CD8-positive, alpha-beta memory T cell (primary cell): ENCODE measurements around the gene FKRP. TPM values are rescaled to one million over a fixed set of nuclear protein-coding genes. Genes with fewer than 3 reads are reported as not detected.
A peak's percentile ranks its signal among the peaks of the same experiment; 100 is the strongest.
"Not testable (repeated sequence)": the region's sequence is repeated elsewhere in the genome, so short reads cannot be mapped to it uniquely, and the experiment has no call there.

Experiments used
- CTCF ChIA-PET: fragments of 350-600 bp; sonication (Branson Sonifier 250); formaldehyde crosslinking; loops from one replicate; lab custom pipeline; 2021; ENCODE audit warnings: antibody characterized with exemption; lab: Charles Lee
- POLR2A ChIA-PET: fragments of 350-600 bp; sonication (Branson Sonifier 250); formaldehyde crosslinking; loops from one replicate; lab custom pipeline; 2021; ENCODE audit warnings: antibody characterized with exemption; lab: Charles Lee
- DNase-seq, 5 donors: peaks; one replicate each; pipeline versions ENCODE4 v3.0.0 to v3.0.0-alpha.2; 2020 to 2022; ENCODE audit warnings: mixed read lengths in 1 of 5
- H3K27ac ChIP-seq: one replicate; pipeline ENCODE4 v1.7.0; 2013; ENCODE audit warnings: low read depth, mild to moderate bottlenecking, low read length, moderate library complexity
- H3K27me3 ChIP-seq: 2 replicates; pipeline ENCODE4 v1.7.0; 2013; ENCODE audit warnings: low read length, mild to moderate bottlenecking; ENCODE audit not compliant: insufficient read depth, poor library complexity, severe bottlenecking
- H3K36me3 ChIP-seq: 2 replicates; pipeline ENCODE4 v1.7.0; 2013; ENCODE audit warnings: mild to moderate bottlenecking, low read length, moderate library complexity; ENCODE audit not compliant: insufficient read depth
- H3K4me1 ChIP-seq: 2 replicates; pipeline ENCODE4 v1.7.0; 2013; ENCODE audit warnings: mild to moderate bottlenecking, low read length, moderate library complexity; ENCODE audit not compliant: insufficient read depth
- H3K4me3 ChIP-seq: 2 replicates; pipeline ENCODE4 v1.7.0; 2013; ENCODE audit warnings: mild to moderate bottlenecking, low read length
- H3K9me3 ChIP-seq: 2 replicates; pipeline ENCODE4 v1.7.0; 2013; ENCODE audit warnings: mild to moderate bottlenecking, low read length
- H3K27ac Mint-ChIP-seq, 8 donors: one replicate each; pipeline ENCODE4 v1.8.0; 2020 to 2021; ENCODE audit warnings: mixed read lengths in 8 of 8, mild to moderate bottlenecking in 6 of 8, inconsistent platforms in 3 of 8, moderate library complexity in 3 of 8
- H3K27me3 Mint-ChIP-seq, 2 donors: one replicate each; pipeline ENCODE4 v1.8.0; 2020 to 2021; ENCODE audit warnings: mixed read lengths in 2 of 2, mild to moderate bottlenecking in 1 of 2, moderate library complexity in 1 of 2
- H3K36me3 Mint-ChIP-seq, 3 donors: one replicate each; pipeline ENCODE4 v1.8.0; 2020 to 2021; ENCODE audit warnings: mixed read lengths in 3 of 3, inconsistent platforms in 1 of 3, mild to moderate bottlenecking in 1 of 3
- H3K4me1 Mint-ChIP-seq, 3 donors: one replicate each; pipeline ENCODE4 v1.8.0; 2020 to 2021; ENCODE audit warnings: mixed read lengths in 3 of 3, inconsistent platforms in 1 of 3, mild to moderate bottlenecking in 1 of 3
- H3K4me3 Mint-ChIP-seq, 7 donors: one replicate each; pipeline ENCODE4 v1.8.0; 2020 to 2021; ENCODE audit warnings: mixed read lengths in 7 of 7, mild to moderate bottlenecking in 6 of 7, moderate library complexity in 4 of 7, inconsistent platforms in 2 of 7
- H3K9me3 Mint-ChIP-seq, 5 donors: one replicate each; pipeline ENCODE4 v1.8.0; 2020 to 2022; ENCODE audit warnings: mixed read lengths in 5 of 5, mild to moderate bottlenecking in 3 of 5, moderate library complexity in 2 of 5, inconsistent platforms in 1 of 5
- polyA plus RNA-seq: library from polyadenylated mRNA; unstranded; fragments of 300-500 nt; fragmentation: Illumina TruSeq; gene quantifications from one replicate; pipeline ENCODE4 v1.2.3, GENCODE V29; 2021
- total RNA-seq, 2 experiments: library from RNA; stranded (reverse); gene quantifications; one replicate each; pipeline ENCODE4 v1.2.3, GENCODE V29; 2021

Gene FKRP
- total and polyA plus RNA-seq, 3 experiments from 2014 or later: 6.4 to 24.4 (median 21.6) TPM

- Histone ChIP-seq H3K9me3 (no peaks in the 10 kb centered on the region), H3K36me3 (no peaks in the 10 kb centered on the region), H3K27ac (no peak overlapping the region), H3K4me3 (no peak overlapping the region), H3K27me3 (no peaks in the 10 kb centered on the region), H3K4me1 (peaks cover 22% of the 10 kb centered on the region)
- H3K4me3 Mint-ChIP-seq: peak overlapping the region in 2 of 7 donors; percentile 7 to 52
- DNase-seq: peak in 3 of 5 donors; percentile 12 to 61 (median 46)
- H3K36me3 Mint-ChIP-seq: peaks cover 0 to 7% (median 0%) of the 10 kb centered on the region in 3 donors
- peaks cover 18 to 26% (median 26%) of the 10 kb centered on the region in 3 donors for H3K4me1 Mint-ChIP-seq
- H3K27me3 Mint-ChIP-seq: no peaks in the 10 kb centered on the region
- H3K9me3 Mint-ChIP-seq: no peaks in the 10 kb centered on the region
- ChIA-PET CTCF (interaction anchor here (1.3 kb wide), 1 partner anchor 36 kb away, joined by 3 read pairs; no protein-coding TSS in a partner anchor), POLR2A (no interaction called here)
- peak overlapping the region in 4 of 8 donors; percentile 10 to 72 (median 48) for H3K27ac Mint-ChIP-seq
Observed at GRCh38 chr19:46791944-46792343, 46.1 kb downstream of the FKRP start.

- no peak overlapping the region for H3K4me3 ChIP-seq
- H3K27ac Mint-ChIP-seq: no peak overlapping the region
- no peak overlapping the region for H3K27ac ChIP-seq
- ChIA-PET POLR2A (no interaction called here), CTCF (interaction anchor here (0.8 kb wide), 1 partner anchor 193 kb away, joined by 5 read pairs; no protein-coding TSS in a partner anchor)
- no peaks in the 10 kb centered on the region for H3K36me3 ChIP-seq
- no peak overlapping the region for H3K4me3 Mint-ChIP-seq
- H3K9me3 ChIP-seq: no peaks in the 10 kb centered on the region
- no peaks in the 10 kb centered on the region for H3K27me3 Mint-ChIP-seq
- H3K9me3 Mint-ChIP-seq: no peaks in the 10 kb centered on the region
- H3K4me1 Mint-ChIP-seq: no peaks in the 10 kb centered on the region
- H3K27me3 ChIP-seq: no peaks in the 10 kb centered on the region
- H3K4me1 ChIP-seq: no peaks in the 10 kb centered on the region
- H3K36me3 Mint-ChIP-seq: no peaks in the 10 kb centered on the region
- DNase-seq: no peak
Observed at GRCh38 chr19:46797881-46798280, 52.0 kb downstream of the FKRP start.

- Mint-ChIP-seq H3K27ac (no peak overlapping the region), H3K4me3 (no peak overlapping the region), H3K27me3 (no peaks in the 10 kb centered on the region), H3K36me3 (no peaks in the 10 kb centered on the region), H3K9me3 (no peaks in the 10 kb centered on the region), H3K4me1 (no peaks in the 10 kb centered on the region)
- ChIA-PET POLR2A (no interaction called here), CTCF (interaction anchor here (0.6 kb wide), 1 partner anchor 42 kb away, joined by 3 read pairs; no protein-coding TSS in a partner anchor)
- Histone ChIP-seq H3K27me3 (no peaks in the 10 kb centered on the region), H3K4me3 (no peak overlapping the region), H3K4me1 (no peaks in the 10 kb centered on the region), H3K27ac (no peak overlapping the region), H3K9me3 (no peaks in the 10 kb centered on the region), H3K36me3 (no peaks in the 10 kb centered on the region)
- DNase-seq: no peak
Observed at GRCh38 chr19:46798713-46799112, 52.9 kb downstream of the FKRP start.

- Histone ChIP-seq H3K9me3 (no peaks in the 10 kb centered on the region), H3K36me3 (no peaks in the 10 kb centered on the region), H3K4me1 (no peaks in the 10 kb centered on the region), H3K4me3 (no peak overlapping the region), H3K27me3 (no peaks in the 10 kb centered on the region), H3K27ac (no peak overlapping the region)
- POLR2A ChIA-PET: no interaction called here
- Mint-ChIP-seq H3K4me3 (no peak overlapping the region), H3K27me3 (no peaks in the 10 kb centered on the region), H3K36me3 (no peaks in the 10 kb centered on the region), H3K9me3 (no peaks in the 10 kb centered on the region), H3K4me1 (no peaks in the 10 kb centered on the region), H3K27ac (no peak overlapping the region)
- DNase-seq: no peak
- CTCF ChIA-PET: interaction anchor here (1.7 kb wide), 1 partner anchor 36 kb away, joined by 3 read pairs; no protein-coding TSS in a partner anchor
Observed at GRCh38 chr19:46802152-46802551, 56.3 kb downstream of the FKRP start.

GRCh38 chr19:46803555-46803954 is 57.7 kb downstream of the FKRP start:
- no peak overlapping the region for H3K4me3 Mint-ChIP-seq
- POLR2A ChIA-PET: no interaction called here
- H3K9me3 ChIP-seq: no peaks in the 10 kb centered on the region
- H3K4me1 Mint-ChIP-seq: no peaks in the 10 kb centered on the region
- no peak for DNase-seq
- no peaks in the 10 kb centered on the region for H3K36me3 ChIP-seq
- CTCF ChIA-PET: interaction anchor here (0.8 to 1.1 kb wide), 2 partner anchors 15 to 131 kb away, joined by 4 read pairs; partner anchors contain the start of gene SLC1A5
- H3K27me3 ChIP-seq: no peaks in the 10 kb centered on the region
- no peak overlapping the region for H3K27ac ChIP-seq
- H3K27me3 Mint-ChIP-seq: no peaks in the 10 kb centered on the region
- H3K4me3 ChIP-seq: no peak overlapping the region
- H3K27ac Mint-ChIP-seq: no peak overlapping the region
- no peaks in the 10 kb centered on the region for H3K4me1 ChIP-seq
- H3K9me3 Mint-ChIP-seq: no peaks in the 10 kb centered on the region
- no peaks in the 10 kb centered on the region for H3K36me3 Mint-ChIP-seq

GRCh38 chr19:46804432-46804831 is 58.6 kb downstream of the FKRP start:
- not testable (repeated sequence) for H3K4me1 ChIP-seq, H3K36me3 ChIP-seq, H3K36me3 Mint-ChIP-seq, H3K27ac ChIP-seq, H3K27me3 ChIP-seq, H3K4me1 Mint-ChIP-seq, H3K9me3 ChIP-seq, H3K4me3 ChIP-seq, H3K27ac Mint-ChIP-seq, H3K27me3 Mint-ChIP-seq, DNase-seq, H3K9me3 Mint-ChIP-seq
- ChIA-PET POLR2A (interaction anchor here (0.5 to 0.6 kb wide), 2 partner anchors 90 to 224 kb away, joined by 3 read pairs; no protein-coding TSS in a partner anchor), CTCF (interaction anchor here (0.8 to 0.9 kb wide), 2 partner anchors 36 to 132 kb away, joined by 3 to 4 read pairs; no protein-coding TSS in a partner anchor)
- peak overlapping the region in 1 of 7 donors; percentile 51 for H3K4me3 Mint-ChIP-seq

- CTCF ChIA-PET: interaction anchor here (0.9 kb wide), 1 partner anchor 14 kb away, joined by 3 read pairs; no protein-coding TSS in a partner anchor
- Histone ChIP-seq H3K9me3 (no peaks in the 10 kb centered on the region), H3K4me1 (no peaks in the 10 kb centered on the region), H3K27ac (no peak overlapping the region), H3K27me3 (no peaks in the 10 kb centered on the region), H3K36me3 (no peaks in the 10 kb centered on the region), H3K4me3 (no peak overlapping the region)
- DNase-seq: no peak
- Mint-ChIP-seq H3K27ac (no peak overlapping the region), H3K27me3 (peaks cover 0 to 3% of the 10 kb centered on the region in 2 donors), H3K4me1 (no peaks in the 10 kb centered on the region), H3K9me3 (no peaks in the 10 kb centered on the region), H3K4me3 (no peak overlapping the region), H3K36me3 (no peaks in the 10 kb centered on the region)
- POLR2A ChIA-PET: no interaction called here
Observed at GRCh38 chr19:46806656-46807055, 60.8 kb downstream of the FKRP start.
